ENCODE results near the gene SIK3.

Gene SIK3

GRCh38 chr11:116997071-116997470 is 101.2 kb downstream of the SIK3 start:
- DNase-seq: no peak

- DNase-seq: no peak
Measured at GRCh38 chr11:116994195-116994594, 104.0 kb downstream of the SIK3 start.

- peak; percentile 72 for DNase-seq
Measured at GRCh38 chr11:116993599-116993998, 104.6 kb downstream of the SIK3 start.

DNA sequence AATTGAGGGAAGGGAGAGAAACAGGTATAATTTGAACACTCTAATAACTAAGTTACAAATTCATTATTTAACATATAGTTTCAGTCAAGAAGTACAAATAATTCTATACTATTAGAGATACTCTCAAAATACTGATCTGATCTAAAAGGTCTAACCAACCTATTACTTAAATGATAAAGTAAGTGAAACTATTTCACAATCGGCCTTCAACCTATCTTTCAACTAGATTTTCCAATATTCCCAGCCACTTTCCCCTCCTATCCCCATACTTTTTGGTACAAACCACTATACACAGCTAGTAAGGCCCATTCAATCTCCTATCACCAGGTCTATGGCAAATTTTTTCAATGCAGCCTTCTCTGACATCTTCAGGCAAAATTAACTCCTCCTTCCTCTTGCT is 106.7 kb downstream of the SIK3 start:
- DNase-seq: no peak

DNA sequence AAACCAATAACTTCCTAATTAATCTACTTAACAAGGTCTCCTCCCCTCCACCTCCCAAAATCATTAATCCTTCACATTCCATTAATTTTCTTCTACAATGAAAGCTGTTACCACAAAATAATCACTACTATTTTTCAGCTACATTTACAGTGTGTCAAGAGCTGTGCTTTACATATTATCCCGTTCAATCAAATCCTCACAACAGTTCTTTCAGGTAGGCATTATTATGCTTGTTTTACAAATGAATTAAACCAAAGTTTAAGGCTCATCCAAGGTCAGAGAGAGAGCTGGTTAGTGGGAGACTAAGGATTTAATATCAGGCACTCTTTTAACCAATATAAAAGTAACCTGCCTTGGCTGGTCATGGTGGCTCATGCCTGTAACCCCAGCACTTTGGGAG is 107.4 kb downstream of the SIK3 start:
- no peak for DNase-seq

DNA sequence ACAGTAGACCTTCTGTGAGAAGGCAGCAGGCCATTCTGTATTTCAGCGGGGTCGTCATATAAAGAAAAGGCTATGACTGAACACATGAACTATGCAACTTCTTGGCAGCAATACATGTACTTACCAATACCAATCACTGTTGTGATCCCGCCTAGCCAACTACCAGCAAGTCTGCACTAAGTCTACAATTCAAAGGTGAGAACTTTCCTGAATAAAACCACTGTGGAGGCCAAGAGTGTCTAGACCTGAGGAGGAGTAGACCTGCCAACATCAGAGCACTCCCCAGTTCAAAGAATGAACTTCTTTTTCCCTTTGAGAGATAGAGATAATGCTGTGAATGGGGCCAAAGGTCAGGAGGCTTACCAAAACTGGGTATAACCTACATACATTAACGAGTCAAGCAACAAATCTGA is 108.2 kb downstream of the SIK3 start:
- DNase-seq: no peak

- DNase-seq: no peak
Measured at GRCh38 chr11:116989184-116989583, 109.0 kb downstream of the SIK3 start.

DNA sequence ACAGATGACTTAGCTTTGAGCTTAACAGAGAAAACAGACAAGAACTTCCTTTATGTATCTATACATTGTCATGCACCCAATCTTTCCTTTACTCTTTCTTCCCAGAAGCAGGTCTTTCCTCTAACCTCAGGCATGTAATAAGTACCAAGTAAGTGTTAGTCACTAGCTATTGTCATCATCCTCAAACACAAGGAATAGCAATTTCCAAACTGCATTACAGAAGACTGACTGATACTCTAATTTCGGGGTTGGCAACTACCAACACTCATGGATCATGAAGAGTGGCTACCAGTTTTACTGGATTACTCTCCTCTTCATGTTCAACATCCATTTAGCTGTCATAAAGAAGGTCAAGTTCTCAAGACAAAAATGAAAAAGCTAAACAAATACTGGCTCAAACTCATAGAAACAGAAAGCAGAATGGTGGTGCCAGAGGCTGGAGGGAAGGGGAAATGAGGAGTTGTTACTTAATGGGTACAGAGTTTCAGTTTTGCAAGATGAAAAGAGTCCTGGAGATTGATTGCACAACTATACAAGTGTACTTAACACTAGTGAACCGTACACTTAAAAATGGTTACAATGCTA is 111.6 kb downstream of the SIK3 start:
- peak; percentile 26 for DNase-seq

- DNase-seq: no peak
Measured at GRCh38 chr11:116984589-116984988, 113.6 kb downstream of the SIK3 start.

DNA sequence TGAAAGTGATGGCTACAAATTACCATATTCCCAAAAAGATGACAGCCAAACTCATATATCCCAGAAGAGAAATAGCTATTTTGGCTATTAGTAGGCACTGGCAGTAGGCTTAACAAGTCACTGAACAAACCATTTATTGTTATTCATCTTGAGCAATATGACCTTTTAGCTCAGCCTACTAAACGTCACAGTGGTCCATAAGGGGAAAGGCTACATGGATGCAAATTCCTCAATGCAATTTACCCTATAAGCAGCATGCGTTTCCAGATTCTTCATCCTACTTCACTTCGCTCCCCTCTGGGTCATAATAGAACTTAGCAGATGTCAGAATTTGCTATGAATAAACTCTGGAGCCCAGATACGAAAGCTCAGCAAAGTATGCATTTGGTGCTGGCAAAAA is 114.0 kb downstream of the SIK3 start:
- no peak for DNase-seq

DNA sequence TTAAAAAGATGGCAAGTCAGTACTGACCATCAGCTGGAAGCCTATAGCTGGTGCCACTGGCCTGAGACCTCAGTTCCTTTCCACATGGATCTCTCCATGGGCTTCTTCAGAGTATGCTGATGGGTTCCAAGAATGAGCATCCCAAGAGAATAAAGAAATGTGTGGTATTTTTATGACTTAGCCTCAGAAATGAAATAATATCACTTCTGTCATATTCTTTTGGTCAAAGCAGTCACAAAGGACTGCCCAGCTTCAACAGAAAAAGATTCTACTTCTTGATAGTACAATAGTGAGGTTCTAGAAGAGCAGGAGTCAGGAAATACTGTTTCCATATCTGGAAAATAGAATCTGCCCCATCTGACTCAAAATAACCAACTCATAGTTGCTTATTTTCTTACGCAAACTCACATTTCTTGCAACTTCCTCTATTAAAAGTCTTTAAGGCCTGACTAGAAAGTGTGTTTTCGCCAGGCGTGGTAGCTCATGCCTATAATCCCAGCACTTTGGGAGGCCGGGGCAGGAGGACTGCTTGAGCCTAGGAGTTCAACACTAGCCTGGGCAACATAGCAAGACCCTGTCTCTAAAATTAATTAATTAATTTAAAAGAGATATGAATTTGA is 116.9 kb downstream of the SIK3 start:
- no peak for DNase-seq

DNA sequence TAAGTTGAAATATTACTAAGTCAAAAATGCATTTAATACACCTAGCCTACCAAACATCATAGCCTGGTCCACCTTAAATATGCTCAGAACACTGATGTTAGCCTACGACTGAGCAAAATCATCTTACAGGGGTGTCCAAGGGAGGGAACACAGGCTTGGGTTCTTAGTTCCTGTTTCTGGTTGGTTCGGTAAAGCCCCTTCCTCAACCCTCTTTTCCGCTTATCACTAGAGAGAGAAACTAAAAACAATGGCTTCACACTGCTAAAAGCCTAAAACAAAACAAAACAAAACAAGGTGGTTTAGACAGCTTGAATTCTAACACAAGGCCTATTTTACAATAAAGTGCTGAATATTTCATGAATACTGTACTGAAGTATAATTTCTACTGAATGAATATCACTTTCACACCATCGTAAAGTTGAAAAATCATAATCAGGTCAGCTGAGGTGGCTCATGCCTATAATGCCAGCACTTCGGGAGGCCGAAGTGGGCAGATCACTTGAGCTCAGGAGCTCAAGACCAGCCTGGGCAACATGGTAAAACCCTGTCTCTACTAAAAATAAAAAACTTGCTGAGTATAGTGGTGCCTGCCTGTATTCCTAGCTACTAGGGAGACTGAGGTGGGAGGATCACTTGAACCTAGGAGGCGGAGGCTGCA is 118.0 kb downstream of the SIK3 start:
- peak; percentile 64 for DNase-seq

GRCh38 chr11:116976941-116977570 is 121.2 kb downstream of the SIK3 start:
- DNase-seq: no peak

GRCh38 chr11:116975661-116976060 is 122.6 kb downstream of the SIK3 start:
- DNase-seq: no peak

- no peak for DNase-seq
Measured at GRCh38 chr11:116973270-116973669, 125.0 kb downstream of the SIK3 start.

DNA sequence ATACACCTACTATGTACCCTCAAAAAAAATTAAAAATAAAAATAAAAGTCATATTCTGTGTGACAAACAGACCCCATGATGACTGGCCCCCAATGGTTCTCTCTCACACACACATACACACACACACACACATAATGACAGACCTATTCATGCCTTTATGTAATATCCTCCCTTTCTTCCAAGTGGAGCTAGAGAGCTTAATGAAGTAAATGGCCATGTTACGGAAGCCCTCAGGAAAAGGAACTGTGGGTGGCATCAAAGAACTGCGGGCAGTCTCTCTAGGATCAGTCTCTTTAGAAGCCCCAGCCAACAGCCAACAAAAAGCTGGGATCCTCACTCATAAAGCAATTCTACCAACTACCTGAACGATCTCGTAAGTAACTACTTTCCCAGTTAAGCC is 125.5 kb downstream of the SIK3 start:
- DNase-seq: no peak

- DNase-seq: no peak
Measured at GRCh38 chr11:116970485-116971292, 127.5 kb downstream of the SIK3 start.

DNA sequence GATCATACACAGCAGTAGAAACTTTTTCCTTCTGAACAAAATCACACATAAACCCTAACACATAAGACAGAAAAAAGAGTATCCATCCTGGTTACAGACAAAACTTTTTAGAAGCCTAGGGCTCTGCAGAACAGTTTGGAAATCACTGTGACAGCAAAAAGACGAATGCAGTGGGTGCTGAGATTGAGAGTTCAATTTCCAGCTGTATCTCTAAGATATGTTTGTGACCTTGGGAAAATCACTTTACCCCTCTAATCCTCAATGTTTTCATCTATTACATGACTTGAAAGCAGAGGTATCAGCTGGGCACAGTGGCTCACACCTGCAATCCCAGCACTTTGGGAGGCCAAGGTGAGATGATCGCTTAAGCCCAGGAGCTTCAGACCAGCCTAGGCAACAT is 128.5 kb downstream of the SIK3 start:
- no peak for DNase-seq

DNA sequence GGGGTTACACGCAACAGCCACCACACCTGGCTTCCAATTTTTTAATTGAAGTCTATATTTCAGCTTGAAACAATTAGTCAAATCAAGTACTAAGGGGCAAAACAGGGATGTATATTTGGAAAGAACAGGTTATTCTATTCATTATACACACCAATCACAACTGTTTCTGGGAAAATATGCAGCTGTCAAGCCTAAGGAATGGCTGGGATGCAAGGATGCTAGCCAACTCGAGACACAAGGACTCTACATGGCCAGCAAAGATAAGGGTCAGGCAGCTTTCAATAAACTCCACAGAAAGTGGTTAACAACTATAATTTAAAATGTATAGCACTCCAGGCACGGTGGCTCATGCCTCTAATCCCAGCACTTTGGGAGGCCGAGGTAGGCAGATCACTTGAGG is 134.0 kb downstream of the SIK3 start:
- no peak for DNase-seq

GRCh38 chr11:116963813-116964212 is 134.4 kb downstream of the SIK3 start:
- DNase-seq: no peak

- no peak for DNase-seq
Measured at GRCh38 chr11:116962108-116962507, 136.1 kb downstream of the SIK3 start.

DNA sequence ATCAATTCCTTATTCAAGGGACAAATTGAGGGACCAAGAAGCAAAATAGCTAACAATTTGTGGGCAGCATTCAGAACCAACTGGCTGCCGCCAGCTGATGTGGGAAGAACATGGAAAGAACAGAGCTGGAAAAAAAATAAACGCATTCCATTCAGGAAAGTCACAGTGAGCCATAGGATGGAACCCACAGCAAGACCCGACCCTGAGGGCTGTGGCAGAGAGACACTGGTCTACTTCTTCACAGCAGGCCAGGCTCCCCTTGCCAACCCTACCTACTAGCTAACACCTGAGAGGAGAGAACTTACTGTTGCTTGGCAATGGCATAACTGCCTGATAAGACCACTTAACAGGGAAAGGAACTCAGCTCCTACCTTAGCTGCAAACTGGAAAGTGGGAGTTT is 137.3 kb downstream of the SIK3 start:
- no peak for DNase-seq

DNA sequence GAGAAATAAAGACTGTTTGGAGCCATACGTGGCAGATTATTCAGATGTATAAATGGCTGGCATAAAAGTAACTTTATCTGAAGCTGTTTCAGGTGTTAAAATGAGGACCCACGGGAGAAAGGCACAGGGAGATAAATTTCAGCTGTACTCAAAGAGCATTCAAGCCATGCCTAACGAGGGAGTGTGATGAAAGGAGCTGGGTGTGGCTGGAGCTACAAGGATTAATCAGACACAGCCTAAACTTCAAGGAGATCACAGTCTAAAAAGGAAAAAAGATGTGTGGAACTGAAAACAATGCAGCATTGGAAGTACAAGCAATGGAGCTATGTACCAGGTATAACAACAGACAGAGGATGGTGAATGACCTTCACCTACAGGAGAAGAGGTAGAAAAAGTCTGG is 140.0 kb downstream of the SIK3 start:
- no peak for DNase-seq
